PC-9 (cell line): ENCODE results near the gene NKAIN1. TPM values are rescaled to one million over a fixed set of nuclear protein-coding genes. Genes with fewer than 3 reads are reported as not detected.

ENCODE experiments used
- BruUV-seq: library from RNA; stranded (reverse); fragments of 400-500 nt; replicated peaks from 2 replicates; lab custom pipeline; 2021; lab: Mats Ljungman, UMichigan
- CTCF ChIA-PET: fragments of 300-600 bp; sonication (Branson Sonifier 250); formaldehyde crosslinking; loops from one replicate; lab custom pipeline; 2022; ENCODE audit warnings: antibody characterized with exemption; lab: Charles Lee
- POLR2A ChIA-PET: fragments of 300-600 bp; sonication (Branson Sonifier 250); formaldehyde crosslinking; loops from one replicate; lab custom pipeline; 2022; ENCODE audit warnings: antibody characterized with exemption; ENCODE audit not compliant: unreplicated experiment; lab: Charles Lee
- DNase-seq, 2 experiments: peaks; one replicate each; pipeline versions ENCODE4 v3.0.0 to v3.0.0-alpha.2; 2015 to 2022; ENCODE audit warnings: mixed read lengths in 1 of 2
- H2AFZ ChIP-seq: fragments of 200-600 bp; sonication (generic); 2 replicates; pipeline ENCODE4 v1.8.1; 2017; ENCODE audit warnings: antibody characterized with exemption
- H3F3A ChIP-seq: fragments of 200-600 bp; sonication (generic); 2 replicates; pipeline ENCODE4 v1.8.1; 2017; ENCODE audit warnings: antibody characterized with exemption, mild to moderate bottlenecking, low read depth; ENCODE audit not compliant: insufficient read depth
- H3K27ac ChIP-seq: fragments of 200-600 bp; sonication (generic); 2 replicates; pipeline ENCODE4 v1.6.1; 2016; ENCODE audit warnings: mixed run types
- H3K27me3 ChIP-seq: fragments of 200-600 bp; sonication (generic); 2 replicates; pipeline ENCODE4 v1.6.1; 2016; ENCODE audit warnings: low read depth, mixed run types; ENCODE audit not compliant: insufficient read depth
- H3K36me3 ChIP-seq: fragments of 200-600 bp; sonication (generic); 2 replicates; pipeline ENCODE4 v1.6.1; 2016; ENCODE audit warnings: low read depth, mixed run types
- H3K4me1 ChIP-seq: fragments of 200-600 bp; sonication (generic); replicated peaks from 2 replicates; pipeline ENCODE4 v1.6.1; 2016; ENCODE audit warnings: mixed run types; ENCODE audit not compliant: insufficient read depth
- H3K4me2 ChIP-seq: fragments of 200-600 bp; sonication (generic); 2 replicates; pipeline ENCODE4 v1.6.1; 2017; ENCODE audit warnings: mixed run types
- H3K4me3 ChIP-seq: fragments of 200-600 bp; sonication (generic); 2 replicates; pipeline ENCODE4 v1.6.1; 2016; ENCODE audit warnings: mixed run types
- H3K79me2 ChIP-seq: fragments of 200-600 bp; sonication (generic); 2 replicates; pipeline ENCODE4 v1.6.1; 2017; ENCODE audit warnings: low read depth, mixed run types
- H3K9me2 ChIP-seq: fragments of 200-600 bp; sonication (generic); 2 replicates; pipeline ENCODE4 v1.8.1; 2017; ENCODE audit warnings: mild to moderate bottlenecking; ENCODE audit not compliant: insufficient read depth
- H3K9me3 ChIP-seq: fragments of 200-600 bp; sonication (generic); 2 replicates; pipeline ENCODE4 v1.8.1; 2016; ENCODE audit warnings: low read depth; ENCODE audit not compliant: insufficient read depth
- H4K20me1 ChIP-seq: fragments of 200-600 bp; sonication (generic); 2 replicates; pipeline ENCODE4 v1.8.1; 2017; ENCODE audit not compliant: insufficient read depth
- CTCF ChIP-seq: fragments of 200-600 bp; sonication (generic); conservative IDR thresholded peaks from 2 replicates; pipeline ENCODE4 v1.6.1; 2017; ENCODE audit warnings: mixed run types, antibody characterized with exemption, mild to moderate bottlenecking, moderate library complexity
- EZH2 ChIP-seq: fragments of 200-600 bp; sonication (generic); IDR thresholded peaks from 2 replicates; pipeline ENCODE4 v1.8.0; 2017; ENCODE audit warnings: antibody characterized with exemption, low read depth
- intact Hi-C: fragments of 100-400 bp; cut with micrococcal nuclease; formaldehyde crosslinking; loops from one replicate; pipeline ENCODE4 v1.10.0; 2022; ENCODE audit not compliant: unreplicated experiment
- total RNA-seq: library from RNA; stranded (reverse); gene quantifications from 2 replicates; pipeline ENCODE4 v1.2.3, GENCODE V29; 2021

NKAIN1 gene
- total RNA-seq, 1 experiment from 2014 or later, result 0.96 TPM

- Histone ChIP-seq H3K9me2 (no peaks in the 10 kb centered on the region), H3K79me2 (no peaks in the 10 kb centered on the region), H3K4me2 (no peak overlapping the region), H3K36me3 (no peaks in the 10 kb centered on the region), H3K4me3 (no peak overlapping the region), H3F3A (no peaks in the 10 kb centered on the region), H3K27ac (no peak overlapping the region), H2AFZ (no peak overlapping the region), H4K20me1 (no peaks in the 10 kb centered on the region), H3K9me3 (no peaks in the 10 kb centered on the region), H3K27me3 (peaks cover 10% of the 10 kb centered on the region), H3K4me1 (no peaks in the 10 kb centered on the region)
- intact Hi-C loops, result no loop called here
- no peak for DNase-seq
- ChIA-PET CTCF (no interaction called here), POLR2A (no interaction called here)
- no TSS peak for BruUV-seq
- TF ChIP-seq CTCF (no peak), EZH2 (no peak)
Observed at GRCh38 chr1:31227891-31228568, 11.7 kb downstream of the NKAIN1 start.

GRCh38 chr1:31224068-31224467, 15.6 kb downstream of the NKAIN1 start:
- no peak overlapping the region for H2AFZ ChIP-seq
- intact Hi-C loops, result no loop called here
- no peaks in the 10 kb centered on the region for H3K9me2 ChIP-seq
- H4K20me1 ChIP-seq, result no peaks in the 10 kb centered on the region
- no peak overlapping the region for H3K27ac ChIP-seq
- POLR2A ChIA-PET, result no interaction called here
- H3K4me2 ChIP-seq, result no peak overlapping the region
- peaks cover 10% of the 10 kb centered on the region for H3K27me3 ChIP-seq
- CTCF ChIA-PET, result no interaction called here
- H3K79me2 ChIP-seq, result no peaks in the 10 kb centered on the region
- H3K4me1 ChIP-seq, result no peaks in the 10 kb centered on the region
- TF ChIP-seq EZH2 (no peak), CTCF (no peak)
- BruUV-seq, result no TSS peak
- no peak for DNase-seq
- no peaks in the 10 kb centered on the region for H3F3A ChIP-seq
- H3K36me3 ChIP-seq, result no peaks in the 10 kb centered on the region
- no peaks in the 10 kb centered on the region for H3K9me3 ChIP-seq
- no peak overlapping the region for H3K4me3 ChIP-seq

- POLR2A ChIA-PET, result no interaction called here
- H3K36me3 ChIP-seq, result no peaks in the 10 kb centered on the region
- H3K27me3 ChIP-seq, result peaks cover 10% of the 10 kb centered on the region
- H3K4me2 ChIP-seq, result no peak overlapping the region
- BruUV-seq, result no TSS peak
- H3K9me2 ChIP-seq, result no peaks in the 10 kb centered on the region
- CTCF ChIA-PET, result no interaction called here
- no peaks in the 10 kb centered on the region for H3K9me3 ChIP-seq
- intact Hi-C loops, result no loop called here
- TF ChIP-seq CTCF, result no peak
- TF ChIP-seq EZH2, result no peak
- H3K4me1 ChIP-seq, result no peaks in the 10 kb centered on the region
- no peaks in the 10 kb centered on the region for H3K79me2 ChIP-seq
- H4K20me1 ChIP-seq, result no peaks in the 10 kb centered on the region
- DNase-seq, result no peak
- H3F3A ChIP-seq, result no peaks in the 10 kb centered on the region
- H3K27ac ChIP-seq, result no peak overlapping the region
- no peak overlapping the region for H3K4me3 ChIP-seq
- H2AFZ ChIP-seq, result no peak overlapping the region
Observed at GRCh38 chr1:31222176-31222575, 17.5 kb downstream of the NKAIN1 start.
